HFF-Myc (cell line): ENCODE data around the gene NRG2.

ENCODE experiments used
- DNase-seq: peaks from one replicate; pipeline ENCODE4 v3.0.0-alpha.2; 2011; ENCODE audit warnings: low read depth; ENCODE audit errors: extremely low read depth
- H3K4me3 ChIP-seq: replicated peaks from 2 replicates; pipeline ENCODE4 v1.5.1; 2011; ENCODE audit warnings: low read depth, mild to moderate bottlenecking, control low read depth, low read length
- CTCF ChIP-seq: IDR thresholded peaks from 2 replicates; pipeline ENCODE4 v1.5.1; 2012; ENCODE audit warnings: mild to moderate bottlenecking, low read depth, low read length, control low read depth; ENCODE audit errors: missing control alignments

Gene NRG2

GRCh38 chr5:139825690-139826089 lies 217.4 kb downstream of the NRG2 start:
- DNase-seq: no peak
- H3K4me3 ChIP-seq: no peak overlapping the region
- TF ChIP-seq CTCF: no peak

GRCh38 chr5:139823757-139824355 lies 219.2 kb downstream of the NRG2 start:
- DNase-seq: no peak
- no peak for TF ChIP-seq CTCF
- H3K4me3 ChIP-seq: no peak overlapping the region

GRCh38 chr5:139822553-139823425 lies 220.3 kb downstream of the NRG2 start:
- no peak for DNase-seq
- TF ChIP-seq CTCF: no peak
- no peak overlapping the region for H3K4me3 ChIP-seq

GRCh38 chr5:139821806-139822552 lies 221.1 kb downstream of the NRG2 start:
- no peak for TF ChIP-seq CTCF
- no peak overlapping the region for H3K4me3 ChIP-seq
- DNase-seq: no peak

- no peak overlapping the region for H3K4me3 ChIP-seq
- no peak for DNase-seq
- no peak for TF ChIP-seq CTCF
These were observed 222.5 kb downstream of the NRG2 start for GRCh38 chr5:139820606-139821005.

- H3K4me3 ChIP-seq: no peak overlapping the region
- DNase-seq: no peak
- TF ChIP-seq CTCF: no peak
These were observed 223.0 kb downstream of the NRG2 start for GRCh38 chr5:139820130-139820529.
